ENCODE data around the gene XPO1. TPM values are rescaled to one million over a fixed set of nuclear protein-coding genes. Genes with fewer than 3 reads are reported as not detected.

Gene XPO1
- total and polyA plus RNA-seq, 8 donors, result 22.7 to 71.3 (median 39.0) TPM

- intact Hi-C loops (cut with DNase I), result loop anchor here in 1 of 3 donors (10.0 kb wide), 1 partner anchor 55 kb away; the partner anchor contains the start of gene USP34
- H3K4me3 ChIP-seq, result no peak overlapping the region
- H3K9me3 ChIP-seq, result no peaks in the 10 kb centered on the region
- peaks cover 15 to 29% (median 22%) of the 10 kb centered on the region in 3 donors for H3K4me1 ChIP-seq
- FAIRE-seq, result no peak
- H3K27me3 ChIP-seq, result no peaks in the 10 kb centered on the region
- WGBS, 2 donors, result 60 to 62% methylated on average over 3 of the region's 3 CpGs
- peaks cover 0 to 8% (median 0%) of the 10 kb centered on the region in 3 donors for H3K36me3 ChIP-seq
- DNase-seq, result no peak
- peak in 3 of 4 donors; percentile 22 to 48 (median 38) for ATAC-seq
- no peak for TF ChIP-seq CTCF (IDR thresholded peaks at IDR 0.05)
- no peak overlapping the region for H3K27ac ChIP-seq
Observed at GRCh38 chr2:61529944-61530735, 8.0 kb downstream of the XPO1 start.

- no peak for TF ChIP-seq CTCF (IDR thresholded peaks at IDR 0.05)
Observed at GRCh38 chr2:61520261-61520660, 17.9 kb downstream of the XPO1 start.

GRCh38 chr2:61512768-61513398, 25.3 kb downstream of the XPO1 start:
- peaks cover 0 to 12% (median 3%) of the 10 kb centered on the region in 3 donors for H3K36me3 ChIP-seq
- DNase-seq, result peak in 1 of 6 donors; percentile 5
- H3K4me3 ChIP-seq, result no peak overlapping the region
- no peak overlapping the region for H3K27ac ChIP-seq
- ATAC-seq, result peak in 1 of 4 donors; percentile 31
- intact Hi-C loops (cut with DNase I), result no loop called here
- no peaks in the 10 kb centered on the region for H3K9me3 ChIP-seq
- 84 to 87% methylated on average over 12 of the region's 12 CpGs for WGBS, 2 donors
- FAIRE-seq, result no peak
- no peak for TF ChIP-seq CTCF (IDR thresholded peaks at IDR 0.05)
- no peaks in the 10 kb centered on the region for H3K4me1 ChIP-seq
- no peaks in the 10 kb centered on the region for H3K27me3 ChIP-seq

More at GRCh38 chr2:61520261-61520660, 17.9 kb downstream of the XPO1 start:
- 94% methylated on average over 3 of the region's 3 CpGs for WGBS, 2 donors
- FAIRE-seq (no peak), DNase-seq (no peak), ATAC-seq (no peak)
- no peaks in the 10 kb centered on the region for H3K27me3 ChIP-seq
- intact Hi-C loops (cut with DNase I), result no loop called here
- H3K4me1 ChIP-seq, result peaks cover 0 to 3% (median 0%) of the 10 kb centered on the region in 3 donors
- no peak overlapping the region for H3K4me3 ChIP-seq
- no peaks in the 10 kb centered on the region for H3K9me3 ChIP-seq
- H3K27ac ChIP-seq, result no peak overlapping the region
- peaks cover 3 to 20% (median 11%) of the 10 kb centered on the region in 3 donors for H3K36me3 ChIP-seq

GRCh38 chr2:61510674-61511671, 27.2 kb downstream of the XPO1 start:
- Histone ChIP-seq H3K27ac (no peak overlapping the region), H3K4me3 (no peak overlapping the region), H3K27me3 (no peaks in the 10 kb centered on the region), H3K36me3 (peaks cover 0 to 10% (median 0%) of the 10 kb centered on the region in 3 donors), H3K4me1 (no peaks in the 10 kb centered on the region), H3K9me3 (no peaks in the 10 kb centered on the region)
- ATAC-seq (no peak), FAIRE-seq (no peak), DNase-seq (peak in 1 of 6 donors; percentile 11)
- TF ChIP-seq CTCF (IDR thresholded peaks at IDR 0.05), result no peak
- intact Hi-C loops (cut with DNase I), result no loop called here
- WGBS, 2 donors, result 94% methylated on average over 19 of the region's 19 CpGs
